ENCODE results near the gene RPP40. TPM values are rescaled to one million over a fixed set of nuclear protein-coding genes. Genes with fewer than 3 reads are reported as not detected.

RPP40 gene
- total and polyA plus RNA-seq, 8 donors, result 3.3 to 7.3 (median 4.9) TPM; not detected in 2

GRCh38 chr6:5028301-5028700 lies 24.5 kb upstream of the RPP40 start:
- WGBS, 5 donors, result 95 to 99% (median 97%) methylated on average over 7 of the region's 7 CpGs
- intact Hi-C loops (cut with DNase I; ENCODE audit: low total_unique reads), result no loop called here

GRCh38 chr6:5025911-5026819 lies 22.3 kb upstream of the RPP40 start:
- H3K27ac ChIP-seq, result peak overlapping the region; percentile 4 to 85 (median 78)

More at GRCh38 chr6:5028301-5028700, 24.5 kb upstream of the RPP40 start:
- no peak for DNase-seq
- H3K9me3 ChIP-seq, result no peaks in the 10 kb centered on the region
- H3K36me3 ChIP-seq, result no peaks in the 10 kb centered on the region
- peaks cover 0 to 19% (median 14%) of the 10 kb centered on the region in 4 donors for H3K4me1 ChIP-seq
- TF ChIP-seq POLR2A (IDR thresholded peaks at IDR 0.05), result no peak
- TF ChIP-seq EP300 (IDR thresholded peaks at IDR 0.05), result no peak
- TF ChIP-seq, protein P1, sequence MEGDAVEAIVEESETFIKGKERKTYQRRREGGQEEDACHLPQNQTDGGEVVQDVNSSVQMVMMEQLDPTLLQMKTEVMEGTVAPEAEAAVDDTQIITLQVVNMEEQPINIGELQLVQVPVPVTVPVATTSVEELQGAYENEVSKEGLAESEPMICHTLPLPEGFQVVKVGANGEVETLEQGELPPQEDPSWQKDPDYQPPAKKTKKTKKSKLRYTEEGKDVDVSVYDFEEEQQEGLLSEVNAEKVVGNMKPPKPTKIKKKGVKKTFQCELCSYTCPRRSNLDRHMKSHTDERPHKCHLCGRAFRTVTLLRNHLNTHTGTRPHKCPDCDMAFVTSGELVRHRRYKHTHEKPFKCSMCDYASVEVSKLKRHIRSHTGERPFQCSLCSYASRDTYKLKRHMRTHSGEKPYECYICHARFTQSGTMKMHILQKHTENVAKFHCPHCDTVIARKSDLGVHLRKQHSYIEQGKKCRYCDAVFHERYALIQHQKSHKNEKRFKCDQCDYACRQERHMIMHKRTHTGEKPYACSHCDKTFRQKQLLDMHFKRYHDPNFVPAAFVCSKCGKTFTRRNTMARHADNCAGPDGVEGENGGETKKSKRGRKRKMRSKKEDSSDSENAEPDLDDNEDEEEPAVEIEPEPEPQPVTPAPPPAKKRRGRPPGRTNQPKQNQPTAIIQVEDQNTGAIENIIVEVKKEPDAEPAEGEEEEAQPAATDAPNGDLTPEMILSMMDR (IDR thresholded peaks at IDR 0.05), result no peak
- no peak for TF ChIP-seq POLR2AphosphoS5 (IDR thresholded peaks at IDR 0.05)
- no peak overlapping the region for H3K4me3 ChIP-seq
- H3K27ac ChIP-seq, result no peak overlapping the region
- no peaks in the 10 kb centered on the region for H3K27me3 ChIP-seq

GRCh38 chr6:5023923-5024322 lies 20.1 kb upstream of the RPP40 start:
- Histone ChIP-seq H3K27ac (no peak overlapping the region), H3K9me3 (no peaks in the 10 kb centered on the region), H3K27me3 (no peaks in the 10 kb centered on the region), H3K4me1 (peaks cover 0 to 19% (median 14%) of the 10 kb centered on the region in 4 donors), H3K4me3 (no peak overlapping the region), H3K36me3 (no peaks in the 10 kb centered on the region)
- TF ChIP-seq, protein P1 (IDR thresholded peaks at IDR 0.05), result no peak
- no peak for TF ChIP-seq POLR2A (IDR thresholded peaks at IDR 0.05)
- no peak for TF ChIP-seq POLR2AphosphoS5 (IDR thresholded peaks at IDR 0.05)
- TF ChIP-seq EP300 (IDR thresholded peaks at IDR 0.05), result no peak
- no peak for DNase-seq
- intact Hi-C loops (cut with DNase I; ENCODE audit: low total_unique reads), result no loop called here
- 92 to 99% (median 96%) methylated on average over 8 of the region's 8 CpGs for WGBS, 5 donors

More at GRCh38 chr6:5025911-5026819, 22.3 kb upstream of the RPP40 start:
- TF ChIP-seq POLR2A (IDR thresholded peaks at IDR 0.05) (no peak), POLR2AphosphoS5 (IDR thresholded peaks at IDR 0.05) (peak in 1 of 3 donors; percentile 19), EP300 (IDR thresholded peaks at IDR 0.05) (no peak)
- TF ChIP-seq, protein P1 (IDR thresholded peaks at IDR 0.05), result no peak
- H3K4me3 ChIP-seq, result peak overlapping the region; percentile 56 to 61 (median 58)
- peak; percentile 44 to 88 for DNase-seq
- no peaks in the 10 kb centered on the region for H3K27me3 ChIP-seq
- no peaks in the 10 kb centered on the region for H3K9me3 ChIP-seq
- WGBS, 5 donors, result 4 to 5% (median 4%) methylated on average over 35 of the region's 35 CpGs
- intact Hi-C loops (cut with DNase I; ENCODE audit: low total_unique reads), result no loop called here
- H3K4me1 ChIP-seq, result peaks cover 0 to 19% (median 14%) of the 10 kb centered on the region in 4 donors
- no peaks in the 10 kb centered on the region for H3K36me3 ChIP-seq

DNA sequence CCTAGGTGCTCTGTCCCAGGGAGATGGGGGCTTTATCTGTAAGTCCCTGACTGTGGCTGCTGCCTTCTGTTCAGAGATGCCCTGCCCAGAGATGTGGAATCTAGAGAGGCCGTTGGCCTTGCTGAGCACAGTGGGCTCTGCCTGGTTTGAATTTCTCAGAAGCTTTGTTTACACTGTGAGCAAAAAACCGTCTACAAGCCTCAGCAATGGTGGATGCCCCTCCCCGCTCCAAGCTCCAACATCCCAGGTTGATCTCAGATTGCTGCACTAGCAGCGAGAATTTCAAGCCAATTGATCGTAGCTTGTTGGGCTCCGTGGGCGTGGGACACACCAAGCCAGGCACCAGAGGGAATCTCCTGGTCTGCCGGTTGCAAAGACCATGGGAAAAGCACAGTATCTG lies 16.3 kb upstream of the RPP40 start:
- no peaks in the 10 kb centered on the region for H3K27me3 ChIP-seq
- 62 to 78% (median 74%) methylated on average over 6 to 8 of the region's 8 CpGs for WGBS, 5 donors
- TF ChIP-seq POLR2A (IDR thresholded peaks at IDR 0.05) (no peak), EP300 (IDR thresholded peaks at IDR 0.05) (no peak), POLR2AphosphoS5 (IDR thresholded peaks at IDR 0.05) (no peak)
- TF ChIP-seq, protein P1 (IDR thresholded peaks at IDR 0.05), result no peak
- DNase-seq, result no peak
- no peak overlapping the region for H3K4me3 ChIP-seq
- H3K9me3 ChIP-seq, result no peaks in the 10 kb centered on the region
- no peak overlapping the region for H3K27ac ChIP-seq
- intact Hi-C loops (cut with DNase I; ENCODE audit: low total_unique reads), result no loop called here
- no peaks in the 10 kb centered on the region for H3K36me3 ChIP-seq
- no peaks in the 10 kb centered on the region for H3K4me1 ChIP-seq

Data from stomach (tissue), 9 donors.